ENCODE measurements around the gene TAX1BP1.

- TF ChIP-seq CTCF (IDR thresholded peaks at IDR 0.05) = no peak
- no peak for TF ChIP-seq POLR2A (IDR thresholded peaks at IDR 0.05)
These were observed 86.4 kb downstream of the TAX1BP1 start for GRCh38 chr7:27826357-27826756.
